Karpas-422 (cell line): ENCODE measurements around the gene SEBOX. TPM values are rescaled to one million over a fixed set of nuclear protein-coding genes. Genes with fewer than 3 reads are reported as not detected.

Source experiments
- DNase-seq: peaks from one replicate; pipeline ENCODE4 v3.0.0-alpha.2; 2015
- H2AFZ ChIP-seq: fragments of 200-600 bp; sonication (generic); 2 replicates; pipeline ENCODE4 v1.6.1; 2014; ENCODE audit warnings: antibody characterized with exemption, low read length, mixed read lengths
- H3K27ac ChIP-seq: fragments of 200-600 bp; sonication (generic); 2 replicates; pipeline ENCODE4 v1.5.1; 2014; ENCODE audit warnings: mild to moderate bottlenecking, low read length, moderate library complexity
- H3K27me3 ChIP-seq: fragments of 200-600 bp; sonication (generic); 2 replicates; pipeline ENCODE4 v1.6.1; 2014; ENCODE audit warnings: low read length, mixed read lengths
- H3K36me3 ChIP-seq: fragments of 200-600 bp; sonication (generic); 2 replicates; pipeline ENCODE4 v1.6.1; 2014; ENCODE audit warnings: low read length, mixed read lengths; ENCODE audit not compliant: insufficient read depth
- H3K4me1 ChIP-seq: fragments of 200-600 bp; sonication (generic); 2 replicates; pipeline ENCODE4 v1.6.1; 2014; ENCODE audit warnings: mild to moderate bottlenecking, low read length, mixed read lengths
- H3K4me2 ChIP-seq: fragments of 200-600 bp; sonication (generic); 2 replicates; pipeline ENCODE4 v1.6.1; 2014; ENCODE audit warnings: low read length, low read depth, mild to moderate bottlenecking; ENCODE audit not compliant: poor library complexity, severe bottlenecking
- H3K4me3 ChIP-seq: fragments of 200-600 bp; sonication (generic); 2 replicates; pipeline ENCODE4 v1.5.1; 2014; ENCODE audit warnings: mild to moderate bottlenecking, antibody characterized with exemption, low read length, mixed read lengths
- H3K79me2 ChIP-seq: fragments of 200-600 bp; sonication (generic); 2 replicates; pipeline ENCODE4 v1.6.1; 2014; ENCODE audit warnings: mild to moderate bottlenecking, low read length, mixed read lengths
- H3K9ac ChIP-seq: fragments of 200-600 bp; sonication (generic); 2 replicates; pipeline ENCODE4 v1.6.0; 2014; ENCODE audit warnings: low read length
- H3K9me2 ChIP-seq: fragments of 200-600 bp; sonication (generic), shearing (Covaris generic); replicated peaks from 2 replicates; pipeline ENCODE4 v1.6.0; 2014; ENCODE audit warnings: mild to moderate bottlenecking, low read length, moderate library complexity; ENCODE audit not compliant: insufficient read depth
- H3K9me3 ChIP-seq: fragments of 300-700, 200-600 bp; sonication (generic); 2 replicates; pipeline ENCODE4 v1.6.1; 2014; ENCODE audit warnings: low read length, mixed read lengths
- H4K20me1 ChIP-seq: fragments of 200-600 bp; sonication (generic); 2 replicates; pipeline ENCODE4 v1.6.1; 2014; ENCODE audit warnings: mild to moderate bottlenecking, antibody characterized with exemption, low read length, low read depth; ENCODE audit not compliant: insufficient read depth
- total RNA-seq: library from RNA; depleted of rRNA; stranded (reverse); fragments of >200 nt; shearing (Covaris generic); gene quantifications from 2 replicates; pipeline ENCODE4 v1.2.3, GENCODE V29; 2014; ENCODE audit warnings: low replicate concordance

SEBOX gene
- total RNA-seq, 1 experiment from 2014 or later, result not detected

DNA sequence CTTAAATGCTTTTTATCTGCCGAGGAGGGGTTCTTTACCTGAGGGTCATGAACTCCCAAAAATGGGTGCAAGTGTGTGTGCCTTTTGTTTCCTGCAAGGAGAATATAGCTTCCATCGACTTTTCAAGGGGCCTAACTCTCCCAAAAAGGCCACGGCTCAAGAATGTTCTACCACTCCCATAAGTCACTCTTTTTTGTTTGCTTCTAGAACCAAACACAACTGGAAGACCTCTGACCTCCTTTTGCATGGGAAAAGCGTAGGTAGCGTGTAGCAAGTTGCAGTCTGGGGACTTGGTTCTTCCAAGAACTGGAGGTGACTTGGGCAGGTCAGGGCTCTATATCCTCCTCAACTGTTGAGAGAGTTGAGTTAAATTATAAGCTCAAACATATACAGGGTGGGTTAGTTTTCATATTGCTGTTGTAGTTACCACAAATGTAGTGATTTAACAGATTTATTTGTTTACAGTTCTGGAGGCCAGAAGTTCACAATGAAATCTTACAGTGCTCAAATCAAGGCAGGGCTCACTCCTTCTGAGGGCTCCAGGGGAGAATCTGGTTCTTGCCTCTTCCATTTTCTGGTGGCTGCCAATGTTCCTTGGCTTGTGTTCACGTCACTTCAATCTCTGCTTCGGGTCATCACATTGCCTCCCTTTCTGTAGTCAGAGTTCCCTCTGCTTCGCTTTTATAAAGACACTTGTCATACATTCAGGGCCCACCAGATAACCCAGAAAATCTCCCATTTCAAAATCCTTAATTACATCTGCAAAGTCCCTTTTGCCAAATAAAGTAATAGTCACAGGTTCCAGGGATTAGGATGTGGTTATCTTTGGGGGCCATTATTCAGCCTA lies 44.6 kb downstream of the SEBOX start:
- Histone ChIP-seq H3K9me2 (no peaks in the 10 kb centered on the region), H3K9me3 (no peaks in the 10 kb centered on the region), H3K9ac (peak overlapping the region; percentile 84), H3K4me2 (peak overlapping the region; percentile 92), H3K36me3 (peaks cover 7% of the 10 kb centered on the region; the same call in 1 of the 2 replicates), H3K27me3 (no peaks in the 10 kb centered on the region), H3K79me2 (peaks cover 72% of the 10 kb centered on the region), H4K20me1 (no peaks in the 10 kb centered on the region), H3K4me3 (peak overlapping the region; percentile 85), H2AFZ (no peak overlapping the region), H3K4me1 (peaks cover 37% of the 10 kb centered on the region), H3K27ac (peak overlapping the region; percentile 51; the same call in 1 of the 2 replicates)
- DNase-seq, result no peak

DNA sequence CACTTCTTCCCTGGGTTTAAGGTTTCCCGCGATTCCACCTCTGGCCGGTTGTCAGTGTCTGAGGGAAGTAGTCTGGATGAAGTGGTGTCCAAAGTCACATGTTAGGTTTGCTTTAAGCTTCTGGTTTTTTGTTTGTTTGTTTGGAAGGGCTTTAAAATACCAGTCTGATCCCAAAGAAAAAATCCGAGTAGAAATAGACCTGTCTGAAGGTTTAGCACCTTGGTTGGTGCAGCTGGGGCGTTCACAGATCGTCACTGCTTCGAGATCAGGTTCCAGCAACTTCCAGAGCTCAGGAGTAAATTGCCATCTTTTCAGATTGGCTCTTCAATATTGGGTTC lies 45.4 kb downstream of the SEBOX start:
- peaks cover 7% of the 10 kb centered on the region; the same call in 1 of the 2 replicates for H3K36me3 ChIP-seq
- H3K79me2 ChIP-seq, result peaks cover 63% of the 10 kb centered on the region
- H3K27ac ChIP-seq, result peak overlapping the region; percentile 51
- H3K4me1 ChIP-seq, result peaks cover 37% of the 10 kb centered on the region
- peak overlapping the region; percentile 85 for H3K4me3 ChIP-seq
- H3K9me2 ChIP-seq, result no peaks in the 10 kb centered on the region
- no peak overlapping the region for H2AFZ ChIP-seq
- no peaks in the 10 kb centered on the region for H3K9me3 ChIP-seq
- H3K27me3 ChIP-seq, result no peaks in the 10 kb centered on the region
- peak; percentile 60 for DNase-seq
- H3K9ac ChIP-seq, result peak overlapping the region; percentile 84
- H3K4me2 ChIP-seq, result peak overlapping the region; percentile 92
- H4K20me1 ChIP-seq, result no peaks in the 10 kb centered on the region

DNA sequence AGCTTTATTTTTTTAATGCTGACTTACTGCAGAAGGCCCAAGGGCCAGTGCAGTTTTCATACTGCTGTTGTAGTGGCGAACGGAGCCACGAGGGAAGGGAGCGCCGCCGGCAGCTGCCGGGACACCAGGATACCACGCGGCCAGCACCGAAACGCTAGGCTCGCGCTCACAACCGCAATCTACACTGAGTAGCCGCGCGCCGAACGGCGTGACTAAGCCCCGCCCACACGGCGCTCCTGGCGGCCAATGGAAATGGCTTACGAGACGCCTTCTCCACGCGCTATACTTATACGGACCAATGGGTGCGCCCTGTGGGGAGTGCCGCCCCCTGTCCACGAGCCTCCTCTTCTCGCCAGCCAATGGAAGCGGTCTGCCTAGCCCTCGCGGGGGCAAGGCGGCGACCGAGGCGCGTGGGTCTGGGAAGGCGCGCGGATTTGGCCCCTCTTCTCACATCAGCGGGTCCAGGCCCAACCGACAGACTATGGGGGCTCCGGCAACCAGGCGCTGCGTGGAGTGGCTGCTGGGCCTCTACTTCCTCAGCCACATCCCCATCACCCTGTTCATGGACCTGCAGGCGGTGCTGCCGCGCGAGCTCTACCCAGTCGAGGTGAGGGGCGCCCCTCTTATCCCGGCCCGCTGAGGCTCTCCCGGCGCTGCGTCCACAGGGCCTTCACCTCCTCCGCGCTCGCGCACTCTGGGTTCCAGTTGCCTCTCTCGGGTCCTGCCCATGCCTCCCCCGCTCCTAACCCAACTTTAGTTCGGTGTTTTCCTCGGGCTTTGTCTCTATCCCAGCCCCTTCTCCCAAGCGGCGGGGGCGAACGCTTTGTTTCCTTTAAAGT lies 46.0 kb downstream of the SEBOX start, which contains the start of gene TMEM97:
Gene TMEM97 (plus strand): TSS at position 442 of the 839 bp plus-strand sequence. CDS start 40 bp downstream, at position 482.
- Histone ChIP-seq H3K4me3 (peak within 1 kb of the TSS; percentile 85), H3K4me2 (peak within 1 kb of the TSS; percentile 92), H3K4me1 (peaks cover 35% of the 10 kb centered on the region), H3K27ac (peak within 1 kb of the TSS; percentile 51), H4K20me1 (no peaks in the 10 kb centered on the region), H3K9ac (peak within 1 kb of the TSS; percentile 93), H3K79me2 (peaks cover 57% of the 10 kb centered on the region), H2AFZ (peak within 1 kb of the TSS; percentile 62; the same call in 1 of the 2 replicates), H3K36me3 (peaks cover 7% of the 10 kb centered on the region; the same call in 1 of the 2 replicates), H3K27me3 (no peaks in the 10 kb centered on the region), H3K9me2 (no peaks in the 10 kb centered on the region), H3K9me3 (no peaks in the 10 kb centered on the region)
- peak; percentile 99 for DNase-seq

DNA sequence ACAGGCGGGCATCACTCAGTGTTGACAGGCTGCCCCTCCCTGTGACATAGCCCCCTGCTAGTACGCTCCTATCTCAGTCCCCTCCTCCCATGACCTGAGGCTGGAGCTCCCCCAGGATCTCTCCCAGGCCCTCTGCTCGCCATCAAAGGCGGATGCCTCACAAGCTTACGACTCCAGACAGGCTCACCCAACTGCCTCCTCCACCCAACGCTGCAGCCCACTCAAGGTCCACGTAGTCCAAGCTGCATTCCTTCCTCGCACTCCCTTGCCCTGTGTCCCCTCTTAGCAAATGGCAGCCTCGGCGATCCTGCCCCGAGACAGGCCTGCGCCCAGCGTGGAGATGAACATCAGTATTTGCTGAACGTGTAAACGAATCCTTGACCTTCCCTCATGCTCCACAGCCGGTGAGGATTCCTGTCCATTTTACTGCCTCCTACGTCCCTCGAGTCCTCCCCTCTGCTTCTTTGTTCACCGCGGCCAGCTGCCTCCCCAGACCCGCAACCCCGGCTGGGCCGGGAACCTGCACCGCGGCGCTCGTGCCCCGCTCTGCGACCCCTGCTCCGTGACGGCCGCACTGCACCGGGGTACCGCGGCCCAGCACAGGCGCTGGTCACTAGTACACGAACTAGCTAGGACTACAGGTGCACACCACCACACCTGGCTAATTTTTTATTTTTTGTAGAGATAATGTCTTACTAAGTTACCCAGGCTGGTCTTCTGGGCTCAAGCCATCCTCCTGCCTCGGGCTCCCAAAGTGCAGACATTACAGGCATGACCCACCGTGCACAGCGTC lies 46.8 kb downstream of the SEBOX start:
- H3K9ac ChIP-seq, result peak overlapping the region; percentile 93
- H3K4me3 ChIP-seq, result peak overlapping the region; percentile 85
- no peaks in the 10 kb centered on the region for H3K27me3 ChIP-seq
- peaks cover 7% of the 10 kb centered on the region; the same call in 1 of the 2 replicates for H3K36me3 ChIP-seq
- peak overlapping the region; percentile 92 for H3K4me2 ChIP-seq
- peak overlapping the region; percentile 34; the same call in 1 of the 2 replicates for H3K27ac ChIP-seq
- H4K20me1 ChIP-seq, result no peaks in the 10 kb centered on the region
- no peaks in the 10 kb centered on the region for H3K9me2 ChIP-seq
- DNase-seq, result peak; percentile 72
- peaks cover 49% of the 10 kb centered on the region for H3K79me2 ChIP-seq
- peaks cover 34% of the 10 kb centered on the region for H3K4me1 ChIP-seq
- H3K9me3 ChIP-seq, result no peaks in the 10 kb centered on the region
- peak overlapping the region; percentile 0; the same call in 1 of the 2 replicates for H2AFZ ChIP-seq

DNA sequence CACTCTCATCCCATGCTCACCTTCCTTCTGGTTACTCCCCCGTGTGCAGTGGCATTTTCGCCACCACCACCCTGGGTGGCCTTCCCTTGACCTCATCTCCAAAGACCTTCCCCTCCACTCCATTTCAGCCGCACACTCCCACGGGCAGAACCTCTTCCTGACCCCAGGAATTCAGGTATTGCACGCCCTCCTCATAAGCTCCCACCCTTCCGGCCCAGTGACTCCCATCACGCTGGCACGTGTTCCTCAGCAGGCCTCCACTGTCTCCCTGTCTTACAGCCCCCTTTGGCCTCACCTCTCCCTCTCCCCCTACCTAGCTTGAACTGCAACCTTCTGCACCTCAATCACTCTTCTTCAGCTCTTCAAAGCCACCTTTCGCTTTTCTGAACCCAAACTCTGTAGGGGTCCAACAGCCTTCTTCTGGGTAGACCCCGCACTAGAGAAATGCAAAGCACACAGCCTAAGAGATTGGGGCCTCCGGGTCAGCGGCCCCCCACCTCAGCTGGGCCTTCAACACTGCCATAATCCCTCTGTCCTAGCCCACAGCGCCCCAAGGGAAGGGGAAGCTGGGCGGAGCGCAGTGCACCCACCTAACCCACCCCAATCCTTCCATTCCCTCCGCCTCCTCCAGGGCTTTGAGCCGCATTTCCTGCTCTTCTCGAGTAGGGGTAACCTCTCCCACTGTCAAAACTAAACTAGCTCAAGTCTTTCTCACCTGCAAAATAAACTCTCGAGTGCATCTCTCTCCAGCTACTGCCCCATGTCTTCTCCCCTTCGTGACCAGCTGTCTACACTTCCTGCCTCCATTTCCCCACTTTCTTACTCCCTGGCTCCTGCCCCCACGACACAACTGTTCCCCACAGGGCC lies 47.7 kb downstream of the SEBOX start:
- Histone ChIP-seq H2AFZ (peak overlapping the region; percentile 0; the same call in 1 of the 2 replicates), H3K4me1 (peaks cover 28% of the 10 kb centered on the region), H3K9me3 (no peaks in the 10 kb centered on the region), H3K27me3 (no peaks in the 10 kb centered on the region), H3K27ac (no peak overlapping the region), H3K9me2 (no peaks in the 10 kb centered on the region), H4K20me1 (no peaks in the 10 kb centered on the region), H3K4me2 (peak overlapping the region; percentile 92), H3K79me2 (peaks cover 41% of the 10 kb centered on the region), H3K36me3 (peaks cover 3% of the 10 kb centered on the region; the same call in 1 of the 2 replicates), H3K9ac (peak overlapping the region; percentile 93), H3K4me3 (peak overlapping the region; percentile 85)
- DNase-seq, result no peak

DNA sequence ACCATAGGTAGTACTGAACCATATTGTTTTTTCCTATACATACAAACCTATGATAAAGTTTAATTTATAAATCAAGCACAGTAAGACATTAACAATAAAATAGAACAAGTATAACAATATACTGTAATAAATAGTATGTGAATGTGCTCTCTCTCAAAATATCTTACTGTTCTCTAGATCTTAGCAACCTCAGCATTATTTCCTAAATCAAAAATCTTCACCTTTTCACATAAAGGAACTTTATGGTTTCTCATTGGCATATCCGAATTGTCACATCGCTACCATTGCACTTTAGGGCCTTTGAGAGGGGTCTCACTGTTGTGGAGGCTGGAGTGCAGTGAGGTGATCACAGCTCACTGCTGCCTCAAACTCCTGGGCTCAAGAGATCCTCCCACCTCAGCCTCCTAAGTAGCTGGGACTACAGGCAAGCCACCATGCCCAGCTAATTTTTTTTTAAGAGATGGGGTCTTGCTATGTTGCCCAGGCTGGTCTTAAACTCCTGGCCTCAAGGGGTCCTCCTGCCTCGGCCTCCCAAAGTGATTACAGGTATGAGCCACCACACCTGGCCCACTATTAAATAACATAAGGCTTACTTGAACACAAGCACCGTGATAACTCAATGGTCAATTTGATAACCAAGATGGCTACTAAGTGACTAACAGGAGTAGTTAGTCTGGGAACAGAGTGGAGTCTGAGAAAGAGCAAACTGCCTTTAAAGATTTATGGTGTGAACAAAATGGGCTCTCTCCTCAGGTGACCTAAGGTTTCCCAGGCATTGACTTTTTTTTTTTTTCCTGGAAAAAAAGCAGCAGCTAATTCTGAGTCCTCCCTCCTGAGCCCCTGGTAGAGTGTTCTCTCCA lies 48.9 kb downstream of the SEBOX start:
- H3K9me2 ChIP-seq, result no peaks in the 10 kb centered on the region
- no peak for DNase-seq
- H3K4me3 ChIP-seq, result no peak overlapping the region
- 0 out of 2 replicates have a peak, but pooled peaks cover 1% of the 10 kb centered on the region for H3K36me3 ChIP-seq
- H3K9ac ChIP-seq, result no peak overlapping the region
- H3K27ac ChIP-seq, result no peak overlapping the region
- H3K27me3 ChIP-seq, result no peaks in the 10 kb centered on the region
- no peak overlapping the region for H2AFZ ChIP-seq
- H4K20me1 ChIP-seq, result no peaks in the 10 kb centered on the region
- peaks cover 22% of the 10 kb centered on the region for H3K4me1 ChIP-seq
- H3K79me2 ChIP-seq, result peaks cover 28% of the 10 kb centered on the region
- H3K9me3 ChIP-seq, result no peaks in the 10 kb centered on the region
- no peak overlapping the region for H3K4me2 ChIP-seq
